ENCODE results near the gene VAV3.
"Not testable (repeated sequence)": the region's sequence is repeated elsewhere in the genome, so short reads cannot be mapped to it uniquely, and the experiment has no call there.

The VAV3 gene

GRCh38 chr1:107894605-107895004 is 70.4 kb downstream of the VAV3 start:
- no peak for DNase-seq (ENCODE audit: low spot score)

- not testable (repeated sequence) for DNase-seq (ENCODE audit: low spot score)
These were observed 71.6 kb downstream of the VAV3 start for GRCh38 chr1:107893350-107893749.

- DNase-seq (ENCODE audit: low spot score), result no peak
These were observed 75.5 kb downstream of the VAV3 start for GRCh38 chr1:107889524-107889923.

- DNase-seq (ENCODE audit: low spot score), result no peak
These were observed 81.4 kb downstream of the VAV3 start for GRCh38 chr1:107883562-107883961.

GRCh38 chr1:107879927-107880326 is 85.1 kb downstream of the VAV3 start:
- DNase-seq (ENCODE audit: low spot score), result no peak

- DNase-seq (ENCODE audit: low spot score), result no peak
These were observed 85.6 kb downstream of the VAV3 start for GRCh38 chr1:107879346-107879745.

- DNase-seq (ENCODE audit: low spot score), result no peak
These were observed 87.2 kb downstream of the VAV3 start for GRCh38 chr1:107877745-107878144.

- DNase-seq (ENCODE audit: low spot score), result no peak
These were observed 87.9 kb downstream of the VAV3 start for GRCh38 chr1:107877092-107877491.

GRCh38 chr1:107875689-107876088 is 89.3 kb downstream of the VAV3 start:
- no peak for DNase-seq (ENCODE audit: low spot score)

GRCh38 chr1:107874221-107874620 is 90.8 kb downstream of the VAV3 start:
- DNase-seq (ENCODE audit: low spot score), result no peak

GRCh38 chr1:107871687-107872395 is 93.1 kb downstream of the VAV3 start:
- no peak for DNase-seq (ENCODE audit: low spot score)

GRCh38 chr1:107871259-107871658 is 93.7 kb downstream of the VAV3 start:
- DNase-seq (ENCODE audit: low spot score), result no peak

GRCh38 chr1:107870696-107871095 is 94.3 kb downstream of the VAV3 start:
- no peak for DNase-seq (ENCODE audit: low spot score)

- DNase-seq (ENCODE audit: low spot score), result no peak
These were observed 97.1 kb downstream of the VAV3 start for GRCh38 chr1:107867897-107868296.

GRCh38 chr1:107867422-107867821 is 97.6 kb downstream of the VAV3 start:
- DNase-seq (ENCODE audit: low spot score), result no peak

- no peak for DNase-seq (ENCODE audit: low spot score)
These were observed 98.1 kb downstream of the VAV3 start for GRCh38 chr1:107866870-107867269.

GRCh38 chr1:107865627-107866026 is 99.4 kb downstream of the VAV3 start:
- DNase-seq (ENCODE audit: low spot score), result no peak

- no peak for DNase-seq (ENCODE audit: low spot score)
These were observed 101.6 kb downstream of the VAV3 start for GRCh38 chr1:107863342-107863741.

GRCh38 chr1:107862064-107862463 is 102.9 kb downstream of the VAV3 start:
- DNase-seq (ENCODE audit: low spot score), result no peak

GRCh38 chr1:107858323-107858722 is 106.7 kb downstream of the VAV3 start:
- DNase-seq (ENCODE audit: low spot score), result no peak

GRCh38 chr1:107851418-107851817 is 113.6 kb downstream of the VAV3 start:
- no peak for DNase-seq (ENCODE audit: low spot score)

- DNase-seq (ENCODE audit: low spot score), result not testable (repeated sequence)
These were observed 120.3 kb downstream of the VAV3 start for GRCh38 chr1:107844541-107845194.

- DNase-seq (ENCODE audit: low spot score), result no peak
These were observed 121.0 kb downstream of the VAV3 start for GRCh38 chr1:107843989-107844388.

- no peak for DNase-seq (ENCODE audit: low spot score)
These were observed 122.7 kb downstream of the VAV3 start for GRCh38 chr1:107842241-107842640.

All from ecto neural progenitor cell (in vitro differentiated cells).